ENCODE results near the gene DNAJB7. TPM values are rescaled to one million over a fixed set of nuclear protein-coding genes. Genes with fewer than 3 reads are reported as not detected.

DNAJB7 gene
- total and polyA plus RNA-seq, 2 donors (not counting 1 experiment from before 2014, with no cell fraction given) = not detected

DNA sequence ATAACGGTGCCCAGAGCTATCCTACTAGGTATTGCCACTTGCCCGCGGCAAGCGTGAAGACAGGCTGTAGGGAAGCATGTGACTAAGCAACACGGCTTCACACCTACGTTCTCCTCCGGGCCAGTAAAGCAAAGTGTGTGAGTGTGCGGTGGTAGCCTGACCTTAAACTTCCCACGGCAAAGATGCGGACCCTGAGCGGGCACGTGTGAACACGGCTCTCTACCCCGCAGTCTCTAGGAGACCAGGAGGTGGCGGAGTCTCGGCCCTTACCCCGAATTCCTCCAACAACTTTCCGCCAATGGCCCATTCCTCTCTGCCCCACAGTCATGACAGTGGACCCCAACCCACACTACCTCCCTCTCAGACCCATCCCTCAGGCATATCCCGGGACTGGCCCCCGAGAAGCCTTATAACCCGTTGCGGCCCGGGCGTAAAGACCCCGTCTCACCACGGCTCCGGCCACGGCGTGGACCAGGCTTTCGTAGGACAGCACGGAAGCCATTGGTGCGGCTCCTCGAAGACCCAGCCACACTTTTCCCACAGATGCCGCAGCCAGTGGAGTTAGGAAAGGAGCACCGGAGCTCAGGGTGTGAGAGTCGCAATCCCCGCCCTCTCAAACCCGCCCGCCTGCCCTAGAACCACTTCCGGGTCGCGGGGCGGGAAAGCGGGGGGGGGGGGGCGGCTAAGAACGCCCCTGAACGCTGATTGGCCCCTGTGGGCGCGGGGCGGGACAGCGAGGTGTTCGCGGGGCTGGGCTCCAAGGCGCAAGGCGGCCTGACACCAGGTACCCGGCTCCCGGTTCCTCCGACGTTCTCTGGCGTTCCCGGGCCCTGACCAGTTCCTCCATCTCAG lies 42.9 kb downstream of the DNAJB7 start, which contains the start of gene SLC25A17:
SLC25A17 (minus strand) TSS at position 600 of the 852 bp plus-strand sequence; CDS start at position 502, 98 bp downstream.
- H3K9ac ChIP-seq (ENCODE audit: low read length) = peak within 1 kb of the TSS; percentile 98
- POLR2A ChIA-PET = interaction anchor here (0.5 to 1.1 kb wide), 7 partner anchors 12 to 1431 kb away, joined by 3 to 6 read pairs (median 3); partner anchors contain the start of gene XPNPEP3
- peak within 1 kb of the TSS; percentile 95 for H3K4me3 Mint-ChIP-seq
- H4K20me1 ChIP-seq (ENCODE audit: control insufficient read depth, insufficient read depth, low read length, poor library complexity, severe bottlenecking) = peaks cover 10% of the 10 kb centered on the region
- no peaks in the 10 kb centered on the region for H3K9me3 Mint-ChIP-seq (ENCODE audit: insufficient read depth)
- CTCF ChIA-PET = interaction anchor here (0.6 to 2.9 kb wide), 5 partner anchors 59 to 136 kb away, joined by 3 to 14 read pairs (median 4); no protein-coding TSS in a partner anchor
- WGBS (ENCODE audit: insufficient coverage) = under 1% methylated on average over 52 of the region's 61 CpGs
- peaks cover 34% of the 10 kb centered on the region for H3K4me1 Mint-ChIP-seq
- H3K27me3 Mint-ChIP-seq = no peaks in the 10 kb centered on the region
- H3K9me3 ChIP-seq (ENCODE audit: control extremely low read depth in 1 of 3, control insufficient read depth in 2 of 3, insufficient read depth in 1 of 3, low read length in 2 of 3) = no peaks in the 10 kb centered on the region
- peaks cover 22 to 27% of the 10 kb centered on the region in 2 donors for H3K4me1 ChIP-seq (ENCODE audit: control insufficient read depth in 2 of 2, insufficient read depth in 2 of 2, low read length in 2 of 2)
- intact Hi-C loops (cut with micrococcal nuclease) = loop anchor here (1.0 to 5.0 kb wide), 5 partner anchors 37 to 642 kb away; partner anchors contain the start of genes ADSL, EP300, ST13 and TNRC6B
- peaks cover 49% of the 10 kb centered on the region for H3K79me2 ChIP-seq (ENCODE audit: control insufficient read depth, insufficient read depth, low read length)
- peak within 1 kb of the TSS; percentile 91 for H3K27ac Mint-ChIP-seq
- H3K36me3 ChIP-seq (replicated peaks in 1 of 2; ENCODE audit: control extremely low read depth in 1 of 2, control insufficient read depth in 1 of 2, extremely low read depth in 1 of 2, insufficient read depth in 2 of 2, low read length in 1 of 2) = peaks cover 0 to 9% of the 10 kb centered on the region in 2 experiments
- H3K27me3 ChIP-seq (replicated peaks in 1 of 4; ENCODE audit: control extremely low read depth in 1 of 4, control insufficient read depth in 3 of 4, insufficient read depth in 4 of 4, low read length in 3 of 4) = no peaks in the 10 kb centered on the region
- peak within 1 kb of the TSS; percentile 74 to 100 (median 98) for H3K4me3 ChIP-seq (ENCODE audit: control extremely low read depth in 1 of 5, extremely low read depth in 1 of 5, insufficient read depth in 1 of 5, low read depth in 2 of 5, low read length in 4 of 5)
- H3K4me2 ChIP-seq (replicated peaks; ENCODE audit: low read depth, low read length, poor library complexity, severe bottlenecking) = peak within 1 kb of the TSS; percentile 77
- TF ChIP-seq, protein P1, sequence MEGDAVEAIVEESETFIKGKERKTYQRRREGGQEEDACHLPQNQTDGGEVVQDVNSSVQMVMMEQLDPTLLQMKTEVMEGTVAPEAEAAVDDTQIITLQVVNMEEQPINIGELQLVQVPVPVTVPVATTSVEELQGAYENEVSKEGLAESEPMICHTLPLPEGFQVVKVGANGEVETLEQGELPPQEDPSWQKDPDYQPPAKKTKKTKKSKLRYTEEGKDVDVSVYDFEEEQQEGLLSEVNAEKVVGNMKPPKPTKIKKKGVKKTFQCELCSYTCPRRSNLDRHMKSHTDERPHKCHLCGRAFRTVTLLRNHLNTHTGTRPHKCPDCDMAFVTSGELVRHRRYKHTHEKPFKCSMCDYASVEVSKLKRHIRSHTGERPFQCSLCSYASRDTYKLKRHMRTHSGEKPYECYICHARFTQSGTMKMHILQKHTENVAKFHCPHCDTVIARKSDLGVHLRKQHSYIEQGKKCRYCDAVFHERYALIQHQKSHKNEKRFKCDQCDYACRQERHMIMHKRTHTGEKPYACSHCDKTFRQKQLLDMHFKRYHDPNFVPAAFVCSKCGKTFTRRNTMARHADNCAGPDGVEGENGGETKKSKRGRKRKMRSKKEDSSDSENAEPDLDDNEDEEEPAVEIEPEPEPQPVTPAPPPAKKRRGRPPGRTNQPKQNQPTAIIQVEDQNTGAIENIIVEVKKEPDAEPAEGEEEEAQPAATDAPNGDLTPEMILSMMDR (IDR thresholded peaks at IDR 0.05) = peak; percentile 44
- no peak for TF ChIP-seq EZH2 (IDR thresholded peaks at IDR 0.05; ENCODE audit: borderline replicate concordance, insufficient read depth, low read depth, low read length, poor library complexity, severe bottlenecking)
- peak within 1 kb of the TSS; percentile 100 for H2AFZ ChIP-seq (ENCODE audit: insufficient read depth, low read depth, low read length, poor library complexity, severe bottlenecking)
- peak; percentile 92 for ATAC-seq (ENCODE audit: low read depth)
- DNase-seq = peak; percentile 89
- peak within 1 kb of the TSS; percentile 59 to 75 for H3K27ac ChIP-seq (ENCODE audit: low read length in 2 of 2)

Data from B cell (primary cell).